Left lung (tissue), 10 donors: Measurements from ENCODE around the gene BRD2. TPM values are rescaled to one million over a fixed set of nuclear protein-coding genes. Genes with fewer than 3 reads are reported as not detected.
"Not testable (repeated sequence)": the region's sequence is repeated elsewhere in the genome, so short reads cannot be mapped to it uniquely, and the experiment has no call there.

ENCODE experiments used
- ATAC-seq: fragments of 200-7000 bp; cut with Tn5 transposase; one replicate; pipeline ENCODE4 v1.9.1; 2020; ENCODE audit warnings: moderate library complexity
- DNase-seq, 4 donors: peaks; one replicate each; pipeline ENCODE4 v3.0.0-alpha.2; 2013 to 2020
- H3K27ac ChIP-seq, 2 donors: fragments of 200-600 bp; sonication (generic) in 1 of 2; one replicate each; pipeline versions ENCODE4 v1.5.0 to v1.8.0; 2020 to 2021
- H3K27me3 ChIP-seq, 2 donors: fragments of 200-600 bp; sonication (generic) in 1 of 2; one replicate each; pipeline versions ENCODE4 v1.5.0 to v1.8.0; 2020 to 2021
- H3K36me3 ChIP-seq, 2 donors: fragments of 200-600 bp; sonication (generic) in 1 of 2; one replicate each; pipeline versions ENCODE4 v1.5.0 to v1.8.0; 2020 to 2021
- H3K4me1 ChIP-seq, 2 donors: fragments of 200-600 bp; one replicate each; pipeline ENCODE4 v1.8.0; 2021
- H3K4me3 ChIP-seq, 2 donors: fragments of 200-600 bp; sonication (generic) in 1 of 2; one replicate each; pipeline versions ENCODE4 v1.5.0 to v1.8.0; 2020 to 2021; ENCODE audit warnings: mild to moderate bottlenecking in 1 of 2
- H3K9me3 ChIP-seq, 2 donors: fragments of 200-600 bp; sonication (generic) in 1 of 2; one replicate each; pipeline versions ENCODE4 v1.5.0 to v1.8.0; 2020 to 2021
- CTCF ChIP-seq, 2 donors: fragments of 200-600 bp; sonication (generic) in 1 of 2; IDR thresholded peaks; one replicate each; pipeline versions ENCODE4 v1.5.0 to v1.8.0; 2021; ENCODE audit warnings: antibody characterized with exemption in 2 of 2
- intact Hi-C, 2 donors: fragments of 100-400 bp; cut with DNase I; formaldehyde crosslinking; loops; one replicate each; pipeline versions ENCODE4 v1.11.2 to v1.14.2; 2022
- polyA plus RNA-seq, 6 donors: library from polyadenylated mRNA; unstranded; fragments of 120-200 nt; gene quantifications; one replicate each; pipeline ENCODE4 v1.2.1, GENCODE V29; 2013; ENCODE audit not compliant: insufficient read length in 6 of 6
- total RNA-seq, 2 donors: library from RNA; stranded (reverse); fragmentation: NEBNext Ultra II Directional; extraction: Animal tissue kit (Norgen Biotek cat#: 25700); gene quantifications; one replicate each; pipeline ENCODE4 v1.2.1, GENCODE V29; 2021
- donor health status: DM: no; HTN: yes; CAD: no.
- donor health status: DM: no; HTN: no; CAD: no.

The BRD2 gene
- total and polyA plus RNA-seq, 8 donors, result 125 to 317 (median 297) TPM

DNA sequence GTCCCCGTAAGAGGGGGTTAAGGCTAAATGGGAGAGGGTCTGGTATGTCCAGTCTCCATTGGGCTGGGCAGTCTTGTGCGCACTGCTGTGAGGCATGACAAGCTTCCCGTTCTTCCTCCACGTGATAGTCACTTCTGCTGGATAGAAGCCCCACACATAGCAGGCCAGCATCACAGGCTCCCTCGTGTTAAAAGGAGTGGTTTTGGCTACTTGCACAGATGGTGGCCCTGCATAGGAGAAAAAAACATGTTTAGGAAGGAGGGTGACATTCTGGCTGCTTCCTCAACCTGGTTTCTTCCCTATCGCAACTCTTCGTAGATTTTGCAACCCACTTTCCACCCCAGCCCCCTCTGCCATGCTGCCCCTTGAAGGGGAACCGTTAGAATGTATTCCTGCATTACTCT is 31.2 kb upstream of the BRD2 start:
- ATAC-seq, result peak; percentile 26
- no peaks in the 10 kb centered on the region for H3K27me3 ChIP-seq
- TF ChIP-seq CTCF (IDR thresholded peaks at IDR 0.05), result no peak
- no peaks in the 10 kb centered on the region for H3K9me3 ChIP-seq
- H3K27ac ChIP-seq, result peak overlapping the region; percentile 46 to 73
- DNase-seq, result peak in 1 of 4 donors; percentile 72
- no peak overlapping the region for H3K4me3 ChIP-seq
- intact Hi-C loops, result loop anchor here (5.0 to 10.0 kb wide), 2 partner anchors 40 to 48 kb away; no protein-coding TSS in a partner anchor
- H3K4me1 ChIP-seq, result peaks cover 7 to 78% of the 10 kb centered on the region in 2 donors
- peaks cover 0 to 5% of the 10 kb centered on the region in 2 donors for H3K36me3 ChIP-seq

DNA sequence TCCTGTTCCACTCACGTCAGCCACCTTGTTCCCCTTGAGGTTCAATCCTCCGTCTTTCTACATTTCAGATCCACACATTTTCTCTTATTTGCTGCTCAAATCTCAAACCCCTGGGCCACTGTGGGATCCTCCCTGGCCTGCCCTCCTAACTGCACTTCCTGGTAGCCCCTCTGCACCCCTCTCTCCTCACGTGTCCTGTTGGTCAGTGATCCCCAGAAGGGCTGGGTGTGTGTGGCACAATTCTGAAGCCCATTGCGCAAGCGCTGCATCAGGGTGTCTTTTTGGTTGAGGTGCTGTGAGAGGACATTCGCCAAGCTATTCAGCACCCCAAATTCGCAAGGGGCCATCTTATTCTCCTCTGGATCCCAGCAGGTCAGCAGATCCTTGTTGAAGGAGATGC is 29.9 kb upstream of the BRD2 start:
- H3K36me3 ChIP-seq, result peaks cover 0 to 5% of the 10 kb centered on the region in 2 donors
- intact Hi-C loops, result loop anchor here (5.0 to 10.0 kb wide), 2 partner anchors 39 to 46 kb away; no protein-coding TSS in a partner anchor
- DNase-seq, result no peak
- H3K4me1 ChIP-seq, result peaks cover 9 to 85% of the 10 kb centered on the region in 2 donors
- no peaks in the 10 kb centered on the region for H3K9me3 ChIP-seq
- H3K4me3 ChIP-seq, result no peak overlapping the region
- TF ChIP-seq CTCF (IDR thresholded peaks at IDR 0.05), result no peak
- no peak overlapping the region for H3K27ac ChIP-seq
- no peak for ATAC-seq
- no peaks in the 10 kb centered on the region for H3K27me3 ChIP-seq

- H3K4me3 ChIP-seq, result peak within 1 kb of the TSS; percentile 36 to 57
- TF ChIP-seq CTCF (IDR thresholded peaks at IDR 0.05), result no peak
- H3K9me3 ChIP-seq, result no peaks in the 10 kb centered on the region
- intact Hi-C loops, result no loop called here
- DNase-seq, result peak in 3 of 4 donors; percentile 38 to 81 (median 58)
- peaks cover 0 to 5% of the 10 kb centered on the region in 2 donors for H3K36me3 ChIP-seq
- no peaks in the 10 kb centered on the region for H3K27me3 ChIP-seq
- peak within 1 kb of the TSS; percentile 78 to 86 for H3K27ac ChIP-seq
- H3K4me1 ChIP-seq, result peaks cover 9 to 94% of the 10 kb centered on the region in 2 donors
- ATAC-seq, result peak; percentile 94
These were observed 27.7 kb upstream of the BRD2 start, which contains the start of gene HLA-DMB for GRCh38 chr6:32940656-32941213. Gene HLA-DMB (minus strand): TSS chr6:32941028. CDS start chr6:32940807, 221 bp downstream.

GRCh38 chr6:32941214-32941768 is 27.1 kb upstream of the BRD2 start:
- H3K9me3 ChIP-seq, result no peaks in the 10 kb centered on the region
- peak overlapping the region in 1 of 2 donors; percentile 57 for H3K4me3 ChIP-seq
- DNase-seq (no peak), ATAC-seq (peak; percentile 3)
- TF ChIP-seq CTCF (IDR thresholded peaks at IDR 0.05), result no peak
- peaks cover 0 to 5% of the 10 kb centered on the region in 2 donors for H3K36me3 ChIP-seq
- no peaks in the 10 kb centered on the region for H3K27me3 ChIP-seq
- H3K27ac ChIP-seq, result peak overlapping the region; percentile 78 to 86
- intact Hi-C loops, result no loop called here
- H3K4me1 ChIP-seq, result peaks cover 9 to 88% of the 10 kb centered on the region in 2 donors

- ATAC-seq, DNase-seq, H3K27me3 ChIP-seq, H3K9me3 ChIP-seq, intact Hi-C loops, H3K36me3 ChIP-seq, H3K4me3 ChIP-seq: not testable (repeated sequence)
- Histone ChIP-seq H3K4me1 (peaks cover 9 to 75% of the 10 kb centered on the region in 2 donors), H3K27ac (peak overlapping the region in 1 of 2 donors; percentile 89)
These were observed 25.8 kb upstream of the BRD2 start for GRCh38 chr6:32942555-32943123.
